Activated CD4-positive, CD25-positive, alpha-beta regulatory T cell (primary cell): ENCODE data around the gene PACS2.
"Not testable (repeated sequence)": the region's sequence is repeated elsewhere in the genome, so short reads cannot be mapped to it uniquely, and the experiment has no call there.

Source experiments
- DNase-seq, 4 experiments: peaks; one replicate each; lab custom pipeline; 2025; lab: John Stamatoyannopoulos, UW

The PACS2 gene

GRCh38 chr14:105315941-105316576 is 1.5 kb downstream of the PACS2 start:
- DNase-seq: no peak

- no peak for DNase-seq
Measured at GRCh38 chr14:105316577-105316941, 2.0 kb downstream of the PACS2 start.

GRCh38 chr14:105316968-105317510 is 2.5 kb downstream of the PACS2 start:
- no peak for DNase-seq

- DNase-seq: no peak
Measured at GRCh38 chr14:105317546-105317945, 3.0 kb downstream of the PACS2 start.

GRCh38 chr14:105322791-105323556 is 8.4 kb downstream of the PACS2 start:
- DNase-seq: no peak

GRCh38 chr14:105323663-105324062 is 9.1 kb downstream of the PACS2 start:
- DNase-seq: no peak

GRCh38 chr14:105324080-105324778 is 9.7 kb downstream of the PACS2 start:
- no peak for DNase-seq

GRCh38 chr14:105324871-105325270 is 10.3 kb downstream of the PACS2 start:
- DNase-seq: no peak

- no peak for DNase-seq
Measured at GRCh38 chr14:105325303-105325702, 10.8 kb downstream of the PACS2 start.

- DNase-seq: no peak
Measured at GRCh38 chr14:105325716-105326567, 11.4 kb downstream of the PACS2 start.

- no peak for DNase-seq
Measured at GRCh38 chr14:105326568-105326867, 12.0 kb downstream of the PACS2 start.

- DNase-seq: no peak
Measured at GRCh38 chr14:105326891-105327694, 12.5 kb downstream of the PACS2 start.

- DNase-seq: not testable (repeated sequence)
Measured at GRCh38 chr14:105327695-105328045, 13.1 kb downstream of the PACS2 start.

- no peak for DNase-seq
Measured at GRCh38 chr14:105328070-105328677, 13.6 kb downstream of the PACS2 start.

GRCh38 chr14:105328678-105329390 is 14.3 kb downstream of the PACS2 start:
- DNase-seq: no peak

GRCh38 chr14:105329411-105330150 is 15.0 kb downstream of the PACS2 start:
- DNase-seq: no peak

GRCh38 chr14:105330491-105330895 is 15.9 kb downstream of the PACS2 start:
- DNase-seq: no peak

- no peak for DNase-seq
Measured at GRCh38 chr14:105331575-105332349, 17.2 kb downstream of the PACS2 start.
